ENCODE measurements around the gene TRIML2.

DNA sequence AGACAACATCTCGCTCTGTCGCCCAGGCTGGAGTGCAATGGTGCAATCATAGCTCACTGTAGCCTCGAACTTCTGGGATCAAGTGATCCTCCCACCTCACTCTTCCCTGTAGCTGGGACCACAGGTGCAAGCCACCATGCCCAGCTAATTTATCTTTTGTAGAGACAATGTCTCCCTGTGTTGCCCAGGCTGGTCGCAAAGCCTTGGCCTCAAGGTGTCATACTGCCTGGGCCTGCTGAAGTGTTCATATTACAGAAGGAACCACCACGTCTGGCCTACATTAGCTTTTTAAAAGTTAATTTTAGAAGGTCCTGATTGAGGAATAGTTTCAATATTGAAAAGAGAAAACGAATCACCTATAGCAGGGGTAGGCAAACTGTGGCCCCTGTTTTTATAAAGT is 22.5 kb downstream of the TRIML2 start:
- TF ChIP-seq, protein P1, sequence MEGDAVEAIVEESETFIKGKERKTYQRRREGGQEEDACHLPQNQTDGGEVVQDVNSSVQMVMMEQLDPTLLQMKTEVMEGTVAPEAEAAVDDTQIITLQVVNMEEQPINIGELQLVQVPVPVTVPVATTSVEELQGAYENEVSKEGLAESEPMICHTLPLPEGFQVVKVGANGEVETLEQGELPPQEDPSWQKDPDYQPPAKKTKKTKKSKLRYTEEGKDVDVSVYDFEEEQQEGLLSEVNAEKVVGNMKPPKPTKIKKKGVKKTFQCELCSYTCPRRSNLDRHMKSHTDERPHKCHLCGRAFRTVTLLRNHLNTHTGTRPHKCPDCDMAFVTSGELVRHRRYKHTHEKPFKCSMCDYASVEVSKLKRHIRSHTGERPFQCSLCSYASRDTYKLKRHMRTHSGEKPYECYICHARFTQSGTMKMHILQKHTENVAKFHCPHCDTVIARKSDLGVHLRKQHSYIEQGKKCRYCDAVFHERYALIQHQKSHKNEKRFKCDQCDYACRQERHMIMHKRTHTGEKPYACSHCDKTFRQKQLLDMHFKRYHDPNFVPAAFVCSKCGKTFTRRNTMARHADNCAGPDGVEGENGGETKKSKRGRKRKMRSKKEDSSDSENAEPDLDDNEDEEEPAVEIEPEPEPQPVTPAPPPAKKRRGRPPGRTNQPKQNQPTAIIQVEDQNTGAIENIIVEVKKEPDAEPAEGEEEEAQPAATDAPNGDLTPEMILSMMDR (IDR thresholded peaks at IDR 0.05 in 8 of 11, conservative IDR thresholded peaks at IDR 0.05 in 3 of 11): no peak
- TF ChIP-seq POLR2AphosphoS5 (IDR thresholded peaks at IDR 0.05): no peak
